Measurements from ENCODE around the gene SLC25A22.

SLC25A22 gene

DNA sequence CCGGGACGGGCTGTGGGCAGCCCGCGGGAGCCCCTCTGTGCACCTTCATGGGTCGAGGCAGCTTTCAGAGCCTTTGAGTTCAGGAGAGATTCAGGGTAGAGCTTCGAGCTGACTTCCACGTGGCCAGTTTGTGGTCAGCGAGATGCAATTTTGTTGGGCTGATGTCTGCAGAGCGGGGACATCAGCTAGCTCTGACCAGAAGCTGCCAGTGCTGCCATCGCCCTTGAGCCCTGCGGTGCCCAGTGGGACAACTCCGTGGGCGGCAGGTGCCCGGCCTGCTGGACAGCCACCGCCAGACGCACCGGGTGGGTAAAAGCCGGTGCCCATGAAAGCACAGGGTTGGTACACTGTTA, 50.1 kb downstream of the SLC25A22 start:
- H3K4me3 ChIP-seq (replicated peaks in 1 of 2; ENCODE audit: low read depth in 2 of 2, low read length in 2 of 2), result peak overlapping the region; percentile 61 to 81
- TF ChIP-seq, protein P1, sequence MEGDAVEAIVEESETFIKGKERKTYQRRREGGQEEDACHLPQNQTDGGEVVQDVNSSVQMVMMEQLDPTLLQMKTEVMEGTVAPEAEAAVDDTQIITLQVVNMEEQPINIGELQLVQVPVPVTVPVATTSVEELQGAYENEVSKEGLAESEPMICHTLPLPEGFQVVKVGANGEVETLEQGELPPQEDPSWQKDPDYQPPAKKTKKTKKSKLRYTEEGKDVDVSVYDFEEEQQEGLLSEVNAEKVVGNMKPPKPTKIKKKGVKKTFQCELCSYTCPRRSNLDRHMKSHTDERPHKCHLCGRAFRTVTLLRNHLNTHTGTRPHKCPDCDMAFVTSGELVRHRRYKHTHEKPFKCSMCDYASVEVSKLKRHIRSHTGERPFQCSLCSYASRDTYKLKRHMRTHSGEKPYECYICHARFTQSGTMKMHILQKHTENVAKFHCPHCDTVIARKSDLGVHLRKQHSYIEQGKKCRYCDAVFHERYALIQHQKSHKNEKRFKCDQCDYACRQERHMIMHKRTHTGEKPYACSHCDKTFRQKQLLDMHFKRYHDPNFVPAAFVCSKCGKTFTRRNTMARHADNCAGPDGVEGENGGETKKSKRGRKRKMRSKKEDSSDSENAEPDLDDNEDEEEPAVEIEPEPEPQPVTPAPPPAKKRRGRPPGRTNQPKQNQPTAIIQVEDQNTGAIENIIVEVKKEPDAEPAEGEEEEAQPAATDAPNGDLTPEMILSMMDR (IDR thresholded peaks at IDR 0.05; ENCODE audit: low read depth, low read length), result no peak
- DNase-seq (ENCODE audit: low read depth in 2 of 2), result peak in 1 of 2 donors; percentile 21

DNA sequence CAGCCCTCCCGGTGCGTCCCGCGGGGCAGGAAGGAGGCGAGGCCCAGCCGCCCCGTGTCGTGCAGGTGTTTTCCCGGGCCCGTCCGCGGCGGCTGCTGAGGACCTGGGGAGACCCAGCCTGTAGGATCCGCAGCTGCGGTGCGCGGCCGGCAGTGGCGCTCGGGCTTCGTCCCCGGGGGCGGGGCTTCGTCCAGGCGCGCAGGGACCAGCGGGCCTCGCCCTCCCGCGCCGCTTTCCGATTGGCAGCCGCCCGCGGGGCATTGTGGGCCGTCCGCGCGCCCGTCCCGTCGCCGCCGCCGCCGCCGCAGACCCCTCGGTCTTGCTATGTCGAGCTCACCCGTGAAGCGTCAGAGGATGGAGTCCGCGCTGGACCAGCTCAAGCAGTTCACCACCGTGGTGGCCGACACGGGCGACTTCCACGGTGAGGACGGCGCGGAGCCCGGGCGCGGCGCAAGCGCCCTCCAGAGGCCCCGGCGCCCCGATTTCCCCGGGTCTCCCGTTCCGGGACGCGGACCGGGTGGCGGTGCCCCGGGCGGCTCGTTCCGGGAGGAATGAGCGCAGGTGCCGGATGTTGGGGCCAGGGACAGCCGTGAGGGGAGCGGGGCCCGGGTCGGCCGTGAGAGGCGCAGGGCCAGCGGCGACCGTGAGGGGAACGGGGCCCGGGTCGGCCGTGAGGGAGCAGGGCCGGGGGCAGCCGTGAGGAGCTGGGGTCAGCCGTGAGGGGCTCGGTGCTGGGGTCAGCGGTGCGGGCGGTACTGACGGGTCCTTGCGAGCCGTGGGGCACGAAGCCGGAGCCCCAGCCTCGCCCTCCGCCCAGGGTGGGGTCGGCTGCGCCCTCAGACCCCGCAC, 50.7 kb downstream of the SLC25A22 start, which contains the start of gene TALDO1:
TSS of gene TALDO1 (plus strand) at position 307 of the 849 bp plus-strand sequence. CDS start at position 325, 18 bp downstream.
- TF ChIP-seq, protein P1 (IDR thresholded peaks at IDR 0.05; ENCODE audit: low read depth, low read length), result no peak
- H3K4me3 ChIP-seq (replicated peaks in 1 of 2; ENCODE audit: low read depth in 2 of 2, low read length in 2 of 2), result peak within 1 kb of the TSS; percentile 61 to 81
- DNase-seq (ENCODE audit: low read depth in 2 of 2), result peak; percentile 79 to 85

DNA sequence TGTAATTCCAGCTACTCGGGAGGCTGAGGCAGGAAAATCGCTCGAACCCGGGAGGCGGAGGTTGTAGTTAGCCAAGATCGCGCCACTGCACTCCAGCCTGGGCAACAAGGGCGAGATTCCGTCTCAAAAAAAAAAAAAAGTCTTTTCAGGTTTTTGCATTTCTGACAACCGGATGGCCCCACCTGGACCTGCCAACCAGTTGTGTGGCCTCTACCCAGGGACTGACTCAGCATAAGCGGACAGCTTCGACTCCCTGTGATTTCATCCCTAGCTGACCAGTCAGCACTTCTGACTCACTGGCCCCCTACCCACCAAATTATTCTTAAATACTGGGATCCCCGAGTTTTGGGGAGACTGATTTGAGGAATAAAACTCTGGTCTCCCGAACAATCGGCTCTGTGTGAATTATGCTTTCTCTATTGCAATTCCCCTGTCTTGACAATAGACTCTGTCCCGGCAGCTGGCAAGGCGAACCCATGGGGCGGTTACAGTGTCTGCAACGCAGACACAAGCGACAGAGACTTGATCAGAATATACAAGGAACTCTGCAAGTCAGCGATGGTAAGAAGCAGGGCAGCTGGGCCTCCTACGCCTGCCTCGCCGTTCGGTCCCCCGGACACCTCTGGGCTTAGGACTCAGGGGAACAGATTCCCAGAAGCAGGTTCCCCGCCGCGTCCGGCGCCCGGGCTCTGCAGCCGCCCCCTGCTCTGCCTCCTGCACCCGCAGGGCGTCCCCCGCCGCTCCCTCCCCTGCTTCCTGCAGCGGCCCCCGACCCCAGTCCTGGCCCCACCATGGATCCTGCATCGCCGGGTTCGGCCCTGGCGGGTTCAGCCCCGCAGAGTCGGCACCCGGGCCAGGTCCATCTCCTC, 51.6 kb downstream of the SLC25A22 start:
- peak in 1 of 2 donors; percentile 43 for DNase-seq (ENCODE audit: low read depth in 2 of 2)
- TF ChIP-seq, protein P1 (IDR thresholded peaks at IDR 0.05; ENCODE audit: low read depth, low read length), result no peak
- peak overlapping the region; percentile 58 to 81 for H3K4me3 ChIP-seq (replicated peaks in 1 of 2; ENCODE audit: low read depth in 2 of 2, low read length in 2 of 2)

DNA sequence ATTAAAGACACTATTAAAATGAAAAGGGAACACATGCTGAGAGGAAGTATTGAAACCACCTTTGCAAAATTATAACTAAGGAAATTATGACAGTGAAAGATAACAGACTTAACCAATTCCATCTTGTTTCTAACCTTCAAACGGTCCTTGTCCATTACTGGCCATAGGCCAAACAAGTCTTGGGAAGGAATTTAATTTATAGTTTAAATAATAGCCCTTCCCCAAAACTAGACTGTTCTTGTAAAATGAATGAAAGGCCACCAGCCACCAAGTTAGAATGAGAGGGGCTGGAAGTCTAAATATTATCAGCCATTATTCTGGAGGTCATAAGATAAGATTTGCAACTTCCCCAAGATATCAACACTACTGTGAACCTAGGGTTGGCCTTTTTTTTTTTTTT, 52.7 kb downstream of the SLC25A22 start:
- TF ChIP-seq, protein P1 (IDR thresholded peaks at IDR 0.05; ENCODE audit: low read depth, low read length), result no peak
- no peak for DNase-seq (ENCODE audit: low read depth in 2 of 2)
- no peak overlapping the region for H3K4me3 ChIP-seq (replicated peaks in 1 of 2; ENCODE audit: low read depth in 2 of 2, low read length in 2 of 2)

DNA sequence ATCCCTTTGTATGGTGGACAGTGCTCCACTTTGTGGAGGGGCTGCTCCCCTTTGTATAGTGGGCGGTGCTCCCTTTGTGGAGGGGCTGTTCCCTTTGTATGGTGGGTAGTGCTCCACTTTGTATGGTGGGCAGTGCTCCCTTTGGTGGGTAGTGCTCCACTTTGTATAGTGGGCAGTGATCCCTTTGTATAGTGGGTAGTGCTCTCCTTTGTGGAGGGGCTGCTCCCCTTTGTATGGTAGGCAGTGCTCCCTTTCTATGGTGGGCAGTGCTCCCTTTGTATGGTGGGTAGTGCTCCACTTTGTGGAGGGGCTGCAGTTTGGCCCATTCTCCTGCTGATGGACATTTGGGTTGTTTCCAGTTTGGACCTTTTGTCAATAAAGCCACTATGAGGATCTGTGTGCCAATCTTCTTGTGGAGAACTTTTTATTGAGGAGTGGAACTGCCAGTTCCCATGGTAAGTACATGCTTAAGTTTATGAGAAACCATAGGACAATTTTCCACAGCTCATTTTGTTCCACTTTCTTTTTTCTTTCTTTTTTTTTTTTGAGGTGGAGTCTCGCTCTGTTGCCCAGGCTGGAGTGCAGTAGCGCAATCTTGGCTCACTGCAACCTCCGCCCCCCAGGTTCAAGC, 55.4 kb downstream of the SLC25A22 start:
- H3K4me3 ChIP-seq (replicated peaks in 1 of 2; ENCODE audit: low read depth in 2 of 2, low read length in 2 of 2), result no peak overlapping the region
- TF ChIP-seq, protein P1 (IDR thresholded peaks at IDR 0.05; ENCODE audit: low read depth, low read length), result no peak
- DNase-seq (ENCODE audit: low read depth in 2 of 2), result no peak

DNA sequence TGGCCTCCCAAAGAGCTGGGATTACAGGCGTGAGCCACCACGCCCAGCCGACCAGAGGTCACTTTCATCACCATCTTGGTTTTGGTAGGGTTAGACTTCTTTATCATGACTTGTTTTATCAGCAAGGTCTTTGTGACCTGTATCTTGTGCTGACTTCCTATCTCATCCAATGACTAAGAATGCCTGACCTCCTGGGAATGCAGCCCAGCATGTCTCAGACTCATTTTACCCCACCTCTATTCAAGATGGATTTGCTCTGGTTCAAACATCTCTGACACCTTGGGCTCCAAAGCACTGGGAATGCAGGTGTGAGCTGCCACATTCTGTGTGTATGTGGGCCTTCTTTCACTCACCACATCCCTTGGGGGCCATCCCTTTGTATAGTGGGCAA, 55.9 kb downstream of the SLC25A22 start:
- no peak for DNase-seq (ENCODE audit: low read depth in 2 of 2)
- TF ChIP-seq, protein P1 (IDR thresholded peaks at IDR 0.05; ENCODE audit: low read depth, low read length), result no peak
- H3K4me3 ChIP-seq (replicated peaks in 1 of 2; ENCODE audit: low read depth in 2 of 2, low read length in 2 of 2), result no peak overlapping the region

Measured in cardiac fibroblast (primary cell).